ENCODE results near the gene NDUFV2. TPM values are rescaled to one million over a fixed set of nuclear protein-coding genes. Genes with fewer than 3 reads are reported as not detected.

The NDUFV2 gene
- total and polyA plus RNA-seq, 2 of the 13 experiments (the other 11 are each of a cell fraction or from before 2014, with no cell fraction given): 216 to 299 TPM

GRCh38 chr18:9123520-9123919, 21.0 kb downstream of the NDUFV2 start (continued):
- peak; percentile 82 for TF ChIP-seq ZNF770 (CRISPR knock-in tag; IDR thresholded peaks at IDR 0.05)
- no peak for TF ChIP-seq MAF1 (CRISPR knock-in tag; IDR thresholded peaks at IDR 0.05; ENCODE audit: borderline replicate concordance)

GRCh38 chr18:9124824-9125223, 22.3 kb downstream of the NDUFV2 start:
- H3K4me3 ChIP-seq (replicated peaks in 1 of 3; ENCODE audit: insufficient read depth in 1 of 3, low read depth in 2 of 3, low read length in 3 of 3): no peak overlapping the region
- DNase-seq (ENCODE audit: low spot score) (no peak), FAIRE-seq (no peak), ATAC-seq (no peak)
- POLR2A ChIA-PET: no interaction called here
- no peak overlapping the region for H3K27ac ChIP-seq (ENCODE audit: extremely low read length, insufficient read depth, low read length)
- H3K9ac ChIP-seq (ENCODE audit: insufficient read depth, low read depth, low read length): no peak overlapping the region
- H3K9me3 ChIP-seq (ENCODE audit: low read length): no peaks in the 10 kb centered on the region
- peaks cover 11 to 75% of the 10 kb centered on the region in 2 experiments for H3K36me3 ChIP-seq (replicated peaks in 1 of 2; ENCODE audit: control insufficient read depth in 1 of 2, insufficient read depth in 2 of 2, low read length in 2 of 2)
- no peaks in the 10 kb centered on the region for H3K27me3 ChIP-seq (ENCODE audit: control insufficient read depth in 1 of 2, insufficient read depth in 2 of 2, low read length in 2 of 2)
- CTCF ChIA-PET (ENCODE audit: low intra/inter-chr PET ratio, low total read pairs): no interaction called here
- in situ Hi-C loops (cut with HindIII; ENCODE audit: extremely low pct_ligation_motif_present, low pct_unique_long_range_greater_than_20kb): no loop called here
- TF ChIP-seq ATF7 (IDR thresholded peaks at IDR 0.05): peak; percentile 56
- TF ChIP-seq ATF7 (CRISPR knock-in tag; IDR thresholded peaks at IDR 0.05): no peak
- no peak for TF ChIP-seq TIGD3 (CRISPR knock-in tag; IDR thresholded peaks at IDR 0.05; ENCODE audit: borderline replicate concordance)
- intact Hi-C loops (cut with micrococcal nuclease; ENCODE audit: unreplicated experiment): no loop called here
- WGBS (ENCODE audit: low lambda C conversion rate): 100% methylated on average over 1 of the region's 1 CpG
- H3K4me1 ChIP-seq (ENCODE audit: insufficient read depth, low read length): no peaks in the 10 kb centered on the region
- H4K20me1 ChIP-seq (ENCODE audit: insufficient read depth, low read length): peaks cover 3% of the 10 kb centered on the region; the same call in 1 of the 2 replicates
- BruUV-seq (replicated peaks): no TSS peak
- H2AFZ ChIP-seq (ENCODE audit: low read length): no peak overlapping the region
- no peak overlapping the region for H3K4me2 ChIP-seq (ENCODE audit: low read depth, low read length)
- peaks cover 30% of the 10 kb centered on the region for H3K79me2 ChIP-seq (ENCODE audit: insufficient read depth, low read length)
